Mesothelial cell of epicardium (in vitro differentiated cells): ENCODE data around the gene ZNF275. TPM values are rescaled to one million over a fixed set of nuclear protein-coding genes. Genes with fewer than 3 reads are reported as not detected.
A peak's percentile ranks its signal among the peaks of the same experiment; 100 is the strongest.

Source experiments
- DNase-seq, 2 experiments: peaks; one replicate each; pipeline ENCODE4 v3.0.0; 2021; ENCODE audit warnings: low spot score in 2 of 2; ENCODE audit not compliant: unreplicated experiment in 2 of 2
- H3K27ac Mint-ChIP-seq: 2 replicates; pipeline ENCODE4 v1.8.0; 2021; ENCODE audit warnings: mixed read lengths
- H3K27me3 Mint-ChIP-seq: 2 replicates; pipeline ENCODE4 v1.8.0; 2021; ENCODE audit warnings: low read depth, mixed read lengths
- H3K36me3 Mint-ChIP-seq: 2 replicates; pipeline ENCODE4 v1.8.0; 2021; ENCODE audit warnings: mixed read lengths
- H3K4me1 Mint-ChIP-seq: 2 replicates; pipeline ENCODE4 v1.8.0; 2021; ENCODE audit warnings: mixed read lengths
- H3K4me3 Mint-ChIP-seq: 2 replicates; pipeline ENCODE4 v1.8.0; 2021; ENCODE audit warnings: mild to moderate bottlenecking, moderate library complexity, mixed read lengths
- H3K9me3 Mint-ChIP-seq: 2 replicates; pipeline ENCODE4 v1.8.0; 2021; ENCODE audit warnings: mixed read lengths
- CTCF ChIP-seq: fragments of 200-600 bp; sonication (generic); IDR thresholded peaks from one replicate; pipeline ENCODE4 v1.5.0; 2021; ENCODE audit warnings: antibody characterized with exemption; ENCODE audit not compliant: unreplicated experiment
- total RNA-seq: library from RNA; stranded (reverse); gene quantifications from 3 replicates; pipeline ENCODE4 v1.2.1, GENCODE V29; 2021

ZNF275 gene
- total RNA-seq, 1 donor from 2014 or later = 17.5 TPM

GRCh38 chrX:153400146-153401132 is 66.5 kb downstream of the ZNF275 start:
- peaks cover 19% of the 10 kb centered on the region for H3K9me3 Mint-ChIP-seq
- TF ChIP-seq CTCF = peak; percentile 57
- H3K27ac Mint-ChIP-seq = no peak overlapping the region
- no peaks in the 10 kb centered on the region for H3K4me1 Mint-ChIP-seq
- no peak overlapping the region for H3K4me3 Mint-ChIP-seq
- no peak for DNase-seq
- peaks cover 24% of the 10 kb centered on the region for H3K27me3 Mint-ChIP-seq
- peaks cover 3% of the 10 kb centered on the region for H3K36me3 Mint-ChIP-seq

- no peaks in the 10 kb centered on the region for H3K4me1 Mint-ChIP-seq
- peaks cover 19% of the 10 kb centered on the region for H3K9me3 Mint-ChIP-seq
- H3K4me3 Mint-ChIP-seq = no peak within 1 kb of the TSS
- no peak for DNase-seq
- H3K27me3 Mint-ChIP-seq = peaks cover 29% of the 10 kb centered on the region
- peaks cover 3% of the 10 kb centered on the region for H3K36me3 Mint-ChIP-seq
- no peak for TF ChIP-seq CTCF
- H3K27ac Mint-ChIP-seq = no peak within 1 kb of the TSS
Observed at GRCh38 chrX:153401133-153401764, 67.3 kb downstream of the ZNF275 start, which contains the start of gene PNMA6E. PNMA6E (minus strand) TSS chrX:153401350; CDS start chrX:153398849, 2,501 bp downstream.

Other genes starting within 250 kb of the ZNF275 start
- not detected in 3 replicates for gene MAGEA1, start 154.9 kb upstream of the ZNF275 start, total RNA-seq
- gene PNMA6F, start 12.4 kb upstream of the ZNF275 start, total RNA-seq = not detected in 3 replicates
- gene PNMA6E, start 67.2 kb downstream of the ZNF275 start, total RNA-seq = not detected in 3 replicates
- 1.3 to 1.4 TPM (median 1.3 TPM) in 3 replicates for gene ZFP92, start 77.3 kb downstream of the ZNF275 start, total RNA-seq
- gene TREX2, start 111.9 kb downstream of the ZNF275 start, total RNA-seq = 0.72 to 0.97 TPM (median 0.83 TPM) in 3 replicates
- 22.9 to 25.1 TPM (median 24.7 TPM) in 3 replicates for gene HAUS7, start 136.4 kb downstream of the ZNF275 start, total RNA-seq
- 114 to 121 TPM (median 121 TPM) in 3 replicates for gene BGN, start 160.8 kb downstream of the ZNF275 start, total RNA-seq
- gene ATP2B3, start 183.5 kb downstream of the ZNF275 start, total RNA-seq = 0.82 to 0.99 TPM (median 0.83 TPM) in 3 replicates